Effector memory CD4-positive, alpha-beta T cell (primary cell): ENCODE measurements around the gene C2orf92.

Experiments
- DNase-seq, 3 donors: peaks; one replicate each; pipeline ENCODE4 v3.0.0-alpha.2; 2020
- H3K27ac ChIP-seq: 2 replicates; pipeline ENCODE4 v1.7.0; 2013; ENCODE audit warnings: mild to moderate bottlenecking, low read length, moderate library complexity; ENCODE audit not compliant: insufficient read depth, poor library complexity, severe bottlenecking
- H3K27me3 ChIP-seq: replicated peaks from 2 replicates; pipeline ENCODE4 v1.7.0; 2013; ENCODE audit warnings: mild to moderate bottlenecking, low read length; ENCODE audit not compliant: insufficient read depth, control insufficient read depth, poor library complexity, severe bottlenecking
- H3K36me3 ChIP-seq: 2 replicates; pipeline ENCODE4 v1.7.0; 2013; ENCODE audit warnings: mild to moderate bottlenecking, low read length, moderate library complexity; ENCODE audit not compliant: control insufficient read depth, insufficient read depth
- H3K4me1 ChIP-seq: 2 replicates; pipeline ENCODE4 v1.7.0; 2013; ENCODE audit warnings: low read length, mild to moderate bottlenecking; ENCODE audit not compliant: control insufficient read depth, insufficient read depth, poor library complexity, severe bottlenecking
- H3K4me3 ChIP-seq: 2 replicates; pipeline ENCODE4 v1.7.0; 2013; ENCODE audit warnings: low read length, low read depth, mild to moderate bottlenecking; ENCODE audit not compliant: insufficient read depth, poor library complexity, severe bottlenecking
- H3K9me3 ChIP-seq: 2 replicates; pipeline ENCODE4 v1.7.0; 2013; ENCODE audit warnings: mild to moderate bottlenecking, low read length, moderate library complexity; ENCODE audit not compliant: control insufficient read depth

Gene C2orf92

GRCh38 chr2:97736608-97737330, 67.3 kb downstream of the C2orf92 start:
- no peak for DNase-seq
- no peaks in the 10 kb centered on the region for H3K9me3 ChIP-seq
- no peak overlapping the region for H3K27ac ChIP-seq
- peaks cover 6% of the 10 kb centered on the region for H3K4me1 ChIP-seq
- no peak overlapping the region for H3K4me3 ChIP-seq
- H3K36me3 ChIP-seq = peaks cover 80% of the 10 kb centered on the region
- no peaks in the 10 kb centered on the region for H3K27me3 ChIP-seq

- H3K27me3 ChIP-seq = no peaks in the 10 kb centered on the region
- H3K4me1 ChIP-seq = peaks cover 14% of the 10 kb centered on the region
- H3K27ac ChIP-seq = no peak overlapping the region
- no peaks in the 10 kb centered on the region for H3K9me3 ChIP-seq
- no peak for DNase-seq
- peaks cover 72% of the 10 kb centered on the region for H3K36me3 ChIP-seq
- no peak overlapping the region for H3K4me3 ChIP-seq
These were observed 68.1 kb downstream of the C2orf92 start for GRCh38 chr2:97737421-97738178.

GRCh38 chr2:97738179-97739019, 68.9 kb downstream of the C2orf92 start:
- Histone ChIP-seq H3K9me3 (no peaks in the 10 kb centered on the region), H3K27ac (no peak overlapping the region), H3K27me3 (no peaks in the 10 kb centered on the region), H3K4me3 (no peak overlapping the region), H3K36me3 (peaks cover 64% of the 10 kb centered on the region), H3K4me1 (peaks cover 19% of the 10 kb centered on the region)
- DNase-seq = no peak

- peaks cover 19% of the 10 kb centered on the region for H3K4me1 ChIP-seq
- DNase-seq = no peak
- no peak overlapping the region for H3K4me3 ChIP-seq
- no peaks in the 10 kb centered on the region for H3K9me3 ChIP-seq
- H3K27me3 ChIP-seq = no peaks in the 10 kb centered on the region
- H3K27ac ChIP-seq = no peak overlapping the region
- peaks cover 55% of the 10 kb centered on the region for H3K36me3 ChIP-seq
These were observed 69.7 kb downstream of the C2orf92 start for GRCh38 chr2:97739020-97739892.

GRCh38 chr2:97739893-97740245, 70.4 kb downstream of the C2orf92 start:
- Histone ChIP-seq H3K27ac (no peak overlapping the region), H3K27me3 (no peaks in the 10 kb centered on the region), H3K36me3 (peaks cover 49% of the 10 kb centered on the region), H3K4me1 (peaks cover 20% of the 10 kb centered on the region), H3K9me3 (no peaks in the 10 kb centered on the region), H3K4me3 (no peak overlapping the region)
- no peak for DNase-seq

- Histone ChIP-seq H3K27me3 (no peaks in the 10 kb centered on the region), H3K9me3 (no peaks in the 10 kb centered on the region), H3K27ac (no peak overlapping the region), H3K36me3 (peaks cover 41% of the 10 kb centered on the region), H3K4me1 (peaks cover 25% of the 10 kb centered on the region), H3K4me3 (no peak overlapping the region)
- no peak for DNase-seq
These were observed 71.2 kb downstream of the C2orf92 start for GRCh38 chr2:97740590-97741182.

- H3K27me3 ChIP-seq = no peaks in the 10 kb centered on the region
- H3K4me1 ChIP-seq = peaks cover 25% of the 10 kb centered on the region
- H3K9me3 ChIP-seq = no peaks in the 10 kb centered on the region
- H3K36me3 ChIP-seq = peaks cover 36% of the 10 kb centered on the region
- no peak for DNase-seq
- H3K4me3 ChIP-seq = no peak overlapping the region
- H3K27ac ChIP-seq = no peak overlapping the region
These were observed 71.7 kb downstream of the C2orf92 start for GRCh38 chr2:97741251-97741650.

GRCh38 chr2:97741686-97742085, 72.2 kb downstream of the C2orf92 start:
- DNase-seq = no peak
- Histone ChIP-seq H3K9me3 (no peaks in the 10 kb centered on the region), H3K4me3 (no peak overlapping the region), H3K36me3 (peaks cover 31% of the 10 kb centered on the region), H3K4me1 (peaks cover 25% of the 10 kb centered on the region), H3K27me3 (no peaks in the 10 kb centered on the region), H3K27ac (no peak overlapping the region)

GRCh38 chr2:97742381-97742847, 72.9 kb downstream of the C2orf92 start:
- H3K27ac ChIP-seq = peak overlapping the region; percentile 15
- no peaks in the 10 kb centered on the region for H3K27me3 ChIP-seq
- peaks cover 24% of the 10 kb centered on the region for H3K36me3 ChIP-seq
- no peak for DNase-seq
- H3K9me3 ChIP-seq = no peaks in the 10 kb centered on the region
- H3K4me3 ChIP-seq = no peak overlapping the region
- H3K4me1 ChIP-seq = peaks cover 25% of the 10 kb centered on the region
